ENCODE results near the gene MTMR3.
"Not testable (repeated sequence)": the region's sequence is repeated elsewhere in the genome, so short reads cannot be mapped to it uniquely, and the experiment has no call there.

Gene MTMR3

GRCh38 chr22:29883045-29883774, at the start of gene MTMR3:
Gene MTMR3 (plus strand): TSS chr22:29883174. CDS start chr22:29971060, 87,886 bp downstream.
- peak; percentile 49 for DNase-seq

GRCh38 chr22:29833392-29833965, 49.5 kb upstream of the MTMR3 start:
- no peak for DNase-seq

DNA sequence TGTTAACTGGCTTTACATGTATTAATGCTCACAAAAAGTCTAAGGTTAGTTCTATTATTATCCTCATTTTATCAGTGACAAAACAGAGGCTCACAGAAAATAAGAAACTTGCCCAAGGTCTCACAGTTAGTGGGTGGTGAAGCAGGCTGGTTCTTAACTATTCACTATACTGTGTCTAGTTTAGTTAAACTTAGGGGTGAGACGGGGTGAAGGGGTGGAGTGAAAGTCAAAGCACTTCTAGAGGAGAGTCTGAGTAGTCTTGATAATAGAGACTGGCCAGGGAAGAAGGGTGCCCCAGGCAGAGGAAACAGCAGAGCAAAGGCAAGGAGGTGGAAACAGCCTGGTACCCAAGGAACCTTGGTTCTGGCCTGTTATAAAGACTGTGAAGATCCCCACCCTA, 48.9 kb upstream of the MTMR3 start:
- DNase-seq: no peak

GRCh38 chr22:29836791-29837370, 46.1 kb upstream of the MTMR3 start:
- DNase-seq: not testable (repeated sequence)

GRCh38 chr22:29837741-29838598, 45.0 kb upstream of the MTMR3 start, which contains the start of gene ASCC2:
Gene ASCC2 (minus strand): TSS chr22:29838274. CDS start chr22:29832325, 5,949 bp downstream.
- DNase-seq: peak; percentile 82

DNA sequence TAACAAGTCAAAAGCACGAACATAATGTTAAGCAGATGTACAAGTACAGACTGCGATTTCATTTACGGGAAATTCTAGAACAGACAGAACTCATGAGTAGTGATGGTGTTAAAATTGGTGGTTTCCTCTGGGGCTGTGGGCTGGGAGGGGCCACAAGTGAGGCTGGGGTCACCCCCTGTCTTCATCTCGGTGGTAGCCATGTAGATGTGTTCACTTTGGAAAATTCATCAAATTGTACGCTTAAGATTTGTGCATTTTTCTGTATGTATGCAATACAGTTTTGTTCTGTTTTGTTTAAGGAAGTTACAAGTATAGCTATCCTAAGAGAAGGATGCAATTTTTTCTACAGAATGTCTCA, 44.4 kb upstream of the MTMR3 start:
- DNase-seq: no peak

DNA sequence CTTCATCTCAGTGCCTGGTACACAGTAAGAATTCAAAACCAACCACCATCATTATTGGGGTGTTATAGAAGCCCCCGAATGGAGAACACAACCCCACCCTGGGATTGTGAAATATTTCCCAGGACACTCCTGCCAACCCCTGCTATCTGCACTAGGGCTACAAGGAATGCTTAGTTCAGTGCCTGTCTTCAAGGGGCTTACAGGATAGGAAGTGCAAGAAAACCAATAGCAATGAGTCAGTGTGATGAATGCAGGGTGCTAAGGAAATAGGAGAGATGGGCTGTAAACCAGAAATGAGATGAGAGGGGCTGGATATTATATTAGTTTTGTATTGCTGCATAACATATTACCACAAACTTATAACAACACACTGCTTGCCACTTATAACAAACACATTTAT, 43.9 kb upstream of the MTMR3 start:
- DNase-seq: no peak

- no peak for DNase-seq
Measured at GRCh38 chr22:29840498-29840897, 42.5 kb upstream of the MTMR3 start.

DNA sequence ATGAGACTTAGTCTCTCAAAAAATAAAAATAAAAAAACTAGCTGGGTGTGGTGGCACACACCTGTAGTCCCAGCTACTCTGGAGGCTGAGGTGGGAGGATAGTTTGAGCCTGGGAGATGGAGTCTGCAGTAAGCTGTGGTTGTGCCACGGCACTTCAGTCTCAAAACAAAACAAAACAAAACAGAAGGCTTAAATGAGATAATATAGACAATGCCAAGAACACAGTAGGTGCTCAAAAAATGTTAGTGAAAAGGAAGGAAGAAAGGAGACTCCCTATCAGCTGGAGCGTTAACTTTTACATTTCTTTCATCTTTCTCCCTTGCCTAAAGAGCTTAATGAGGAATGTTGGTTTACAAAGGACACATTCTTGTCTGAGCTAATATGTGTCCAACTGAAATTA, 40.8 kb upstream of the MTMR3 start:
- no peak for DNase-seq

DNA sequence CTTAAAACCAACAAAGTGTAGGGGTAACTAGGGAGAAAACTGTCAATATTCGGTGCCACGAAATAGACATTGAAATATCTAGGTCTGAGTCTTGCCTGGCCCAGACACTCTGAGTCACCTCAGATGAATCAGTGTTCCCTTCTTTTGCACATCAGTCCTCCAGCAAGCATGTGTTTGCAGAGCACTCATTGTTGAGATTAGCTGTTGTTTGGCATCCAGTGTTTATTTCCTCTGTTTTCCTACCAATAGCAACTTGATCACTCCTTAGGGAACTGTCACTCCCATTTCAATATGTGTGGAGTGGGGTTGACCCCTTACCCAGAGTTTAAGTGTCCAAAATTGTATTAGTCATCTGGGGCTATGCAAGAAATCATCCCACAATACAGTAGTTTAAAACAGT, 40.2 kb upstream of the MTMR3 start:
- no peak for DNase-seq

- no peak for DNase-seq
Measured at GRCh38 chr22:29846290-29846689, 36.7 kb upstream of the MTMR3 start.

DNA sequence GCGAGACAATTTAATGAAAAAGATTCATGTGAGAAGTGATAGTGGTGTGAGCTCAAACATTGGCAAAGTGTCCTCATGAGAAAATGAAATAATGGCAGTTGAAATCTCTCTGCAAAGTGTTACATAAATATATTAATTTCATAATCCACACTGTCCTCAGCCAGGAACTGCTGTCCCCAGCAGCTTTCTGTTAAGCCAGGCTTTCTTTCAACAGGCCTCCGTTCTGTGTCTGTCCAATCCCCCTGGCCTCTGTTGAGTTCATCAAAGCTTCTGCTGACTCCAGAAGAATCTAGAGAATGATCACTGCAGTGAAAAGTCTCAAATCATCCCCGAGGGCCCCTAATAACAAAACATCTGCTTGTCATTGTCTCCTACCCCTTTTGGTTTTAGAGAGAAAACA, 34.9 kb upstream of the MTMR3 start:
- no peak for DNase-seq

- DNase-seq: no peak
Measured at GRCh38 chr22:29854432-29854831, 28.5 kb upstream of the MTMR3 start.

DNA sequence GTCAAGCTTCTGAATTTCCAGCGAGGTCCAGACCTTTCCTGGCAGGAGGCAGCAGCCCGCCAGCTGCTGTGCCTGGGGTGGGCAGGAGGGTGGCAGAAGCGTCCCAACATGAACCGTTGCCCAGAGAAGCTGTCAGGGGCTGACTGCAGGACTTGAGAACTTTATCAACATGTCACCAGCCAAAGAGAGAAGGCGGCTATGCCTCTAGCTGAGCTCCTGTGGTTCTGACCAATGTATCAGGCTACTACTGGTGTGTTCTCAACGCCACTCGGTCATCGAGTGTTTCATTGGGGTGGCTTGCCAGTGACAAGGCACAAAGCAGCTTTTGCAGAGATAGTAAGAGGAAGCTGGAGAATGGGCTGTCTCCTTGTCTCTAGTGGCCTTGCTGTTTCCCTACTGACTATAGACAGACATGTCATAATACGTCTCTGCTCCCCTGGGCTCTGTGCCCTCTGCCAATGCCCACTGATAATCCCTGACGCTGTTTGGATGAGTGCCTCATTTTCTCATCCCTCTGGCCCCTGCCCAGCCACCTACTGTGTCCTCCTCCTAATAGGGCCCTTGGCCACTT, 27.3 kb upstream of the MTMR3 start:
- peak; percentile 36 for DNase-seq

GRCh38 chr22:29856496-29856895, 26.5 kb upstream of the MTMR3 start:
- DNase-seq: no peak

GRCh38 chr22:29859030-29859429, 23.9 kb upstream of the MTMR3 start:
- not testable (repeated sequence) for DNase-seq

GRCh38 chr22:29860006-29860766, 22.8 kb upstream of the MTMR3 start:
- no peak for DNase-seq

GRCh38 chr22:29861672-29862297, 21.2 kb upstream of the MTMR3 start:
- no peak for DNase-seq

DNA sequence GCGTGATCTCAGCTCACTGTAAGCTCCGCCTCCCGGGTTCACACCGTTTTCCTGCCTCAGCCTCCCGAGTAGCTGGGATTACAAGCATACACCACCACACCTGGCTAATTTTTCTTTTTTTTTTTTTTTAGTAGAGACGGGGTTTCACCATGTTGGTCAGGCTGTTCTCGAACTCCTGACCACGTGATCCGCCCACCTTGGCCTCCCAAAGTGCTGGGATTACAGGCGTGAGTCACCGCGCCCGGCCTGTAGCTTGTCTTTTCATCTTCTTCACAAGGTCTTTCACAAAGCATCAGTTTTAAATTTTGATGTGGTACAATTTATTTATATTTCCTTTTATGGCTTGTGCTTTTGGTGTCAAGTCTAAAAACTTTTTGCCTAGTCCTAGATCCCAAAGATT, 17.4 kb upstream of the MTMR3 start:
- DNase-seq: not testable (repeated sequence)

DNA sequence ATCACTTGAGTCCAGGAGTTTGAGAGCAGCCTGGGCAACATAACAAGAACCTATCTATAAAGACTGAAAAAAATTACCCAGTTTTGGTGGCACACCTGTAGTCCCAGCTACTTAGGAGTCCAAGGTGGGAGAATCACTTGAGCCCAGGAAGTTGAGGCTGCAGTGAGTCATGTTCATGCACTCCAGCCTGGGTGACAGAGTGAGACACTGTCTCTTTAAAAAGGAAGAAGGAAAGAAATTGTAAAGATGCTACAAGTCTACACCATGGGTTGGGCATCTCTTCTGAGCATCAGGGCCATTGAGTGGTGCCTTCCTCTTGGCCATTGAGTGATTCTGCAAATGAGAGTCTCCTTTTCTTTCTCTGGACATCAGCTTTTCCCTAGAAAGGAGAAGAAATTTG, 15.7 kb upstream of the MTMR3 start:
- DNase-seq: no peak

DNA sequence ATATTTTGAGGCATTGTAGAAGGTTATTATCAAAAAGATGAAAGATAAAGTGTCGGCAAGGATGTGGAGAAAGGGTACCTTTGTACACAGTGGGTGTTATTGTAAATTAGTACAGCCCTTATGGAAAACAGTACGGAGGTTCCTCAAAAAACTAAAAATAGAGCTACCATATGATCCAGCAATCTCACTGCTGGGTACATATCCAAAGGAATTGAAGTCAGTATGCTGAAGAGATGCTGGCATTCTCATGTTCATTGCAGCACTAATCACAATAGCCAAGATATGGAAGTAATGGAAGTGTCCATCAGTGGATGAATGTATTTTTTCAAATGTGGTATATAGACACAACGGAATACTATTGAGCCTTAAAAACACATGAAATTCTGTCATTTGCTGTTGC, 15.1 kb upstream of the MTMR3 start:
- DNase-seq: no peak

DNA sequence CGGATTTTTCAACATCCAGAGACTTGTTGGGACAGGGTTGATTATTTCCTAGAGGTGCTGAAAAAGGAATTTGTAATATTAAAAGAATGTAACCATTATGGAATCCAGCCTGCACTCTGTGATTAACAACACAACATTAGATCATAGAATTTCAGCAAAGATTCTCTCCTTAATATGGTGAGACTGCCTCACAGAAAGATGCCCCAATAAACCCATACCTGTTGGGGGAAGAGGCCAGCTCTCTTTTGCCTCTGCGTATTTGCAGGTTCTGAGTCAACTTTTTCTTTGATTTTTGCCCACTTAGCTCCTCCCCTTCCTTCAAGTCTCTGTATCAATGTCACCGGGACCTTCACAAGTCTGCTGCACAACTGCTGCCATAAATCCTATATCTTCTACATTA, 12.4 kb upstream of the MTMR3 start:
- DNase-seq: no peak

All from DMS 273 treated with DMSO at 0.1 percent for 48 hours (cell line).